ENCODE measurements around the gene YIPF5.

Gene YIPF5

DNA sequence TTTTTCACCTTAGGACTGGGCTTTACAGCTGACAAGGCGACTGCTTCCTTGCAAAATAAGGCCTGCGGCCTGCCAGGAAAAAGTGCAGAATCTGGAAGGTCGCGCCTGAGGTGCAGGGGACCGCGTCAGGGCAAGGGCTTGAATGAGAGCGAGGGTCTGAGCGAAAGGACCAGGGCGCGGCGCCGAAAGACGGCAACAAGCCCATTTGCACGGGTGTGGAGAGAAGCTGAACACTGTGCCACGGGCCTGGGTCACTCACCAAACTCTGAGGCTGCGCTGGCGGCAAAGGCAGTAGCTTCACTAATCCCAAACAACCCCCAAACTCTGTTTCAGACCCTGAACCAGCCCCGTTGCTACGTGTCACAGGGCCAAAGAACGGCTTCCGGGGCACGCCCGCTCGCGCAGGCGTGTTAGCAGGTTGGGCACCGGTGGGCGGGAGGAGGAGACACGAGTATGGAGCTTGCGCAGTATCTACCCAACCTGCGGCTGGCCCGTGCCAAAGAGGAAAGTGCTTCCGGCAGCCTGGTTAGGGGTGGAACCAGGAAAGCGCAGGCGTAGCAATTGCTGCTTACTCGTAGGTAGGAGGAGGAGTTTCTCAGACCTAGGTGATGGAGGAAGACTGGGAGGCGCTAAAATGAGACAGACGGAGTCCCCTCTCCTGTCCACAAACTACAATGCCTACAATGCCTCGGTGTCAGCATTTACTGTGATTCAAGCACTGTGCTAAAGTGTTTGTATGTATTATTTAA, at the start of gene YIPF5, which contains the start of gene KCTD16:
YIPF5 (minus strand) TSS at position 384 of the 749 bp plus-strand sequence. CDS start 704 bp downstream, outside the sequence.
KCTD16 (plus strand) TSS at position 598 of the 749 bp plus-strand sequence.
- peak; percentile 97 to 98 for DNase-seq

DNA sequence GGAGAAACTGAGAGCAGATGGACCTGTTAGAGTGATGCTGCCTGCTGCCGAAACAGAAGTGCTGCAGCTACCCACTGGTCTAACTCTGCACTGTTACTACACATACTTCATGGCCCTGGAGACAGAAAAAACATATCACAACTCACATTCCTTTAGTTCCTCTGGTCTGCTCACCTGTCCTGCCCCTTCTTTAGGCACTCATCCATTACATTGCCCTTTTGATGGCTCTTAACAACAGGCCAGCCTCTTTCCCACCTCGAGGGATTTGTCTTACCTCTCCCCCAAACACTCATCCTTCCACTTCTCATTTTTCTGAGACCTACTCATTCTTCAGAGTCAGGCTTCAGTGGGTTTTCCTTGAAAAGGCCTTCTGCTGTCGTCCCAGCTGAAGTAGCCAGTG, 49.4 kb upstream of the YIPF5 start:
- DNase-seq, result no peak

DNA sequence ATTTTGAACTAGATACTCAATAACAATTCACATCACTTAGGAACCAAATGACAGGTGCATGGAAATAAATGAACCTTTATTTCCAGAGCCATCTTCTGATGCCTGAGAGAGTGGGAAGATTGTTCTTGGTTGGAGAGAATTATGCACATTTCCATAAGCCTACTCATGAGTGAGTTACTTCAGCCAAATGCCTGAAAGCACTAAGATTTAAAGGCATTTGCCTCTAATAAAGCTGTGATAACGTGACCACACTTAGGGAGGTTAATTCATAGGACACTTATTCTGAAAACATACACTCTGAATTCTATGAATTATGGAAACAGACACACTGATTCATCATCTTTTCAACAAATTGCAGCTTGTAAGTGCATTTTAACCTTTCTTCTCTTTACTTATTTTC, 40.2 kb upstream of the YIPF5 start:
- DNase-seq, result no peak

DNA sequence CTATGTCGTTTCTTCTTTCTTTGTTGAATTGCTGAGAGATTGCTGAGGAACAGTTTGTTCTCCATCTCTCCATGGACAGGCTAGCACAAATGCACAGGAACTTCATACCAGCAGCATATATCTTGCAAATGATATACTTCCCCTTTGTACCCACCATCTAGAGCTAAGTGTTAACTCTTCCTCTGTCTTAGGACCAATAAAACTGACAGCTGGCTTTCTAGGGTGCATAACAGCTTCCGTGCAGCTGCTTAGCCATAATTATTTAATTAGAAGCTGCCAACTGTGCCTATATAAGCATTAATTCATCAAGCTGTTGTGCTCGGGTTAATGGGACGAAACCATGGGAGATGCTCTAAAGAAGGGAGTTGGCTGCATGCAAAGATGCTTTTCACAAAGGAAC, 38.9 kb upstream of the YIPF5 start:
- no peak for DNase-seq

DNA sequence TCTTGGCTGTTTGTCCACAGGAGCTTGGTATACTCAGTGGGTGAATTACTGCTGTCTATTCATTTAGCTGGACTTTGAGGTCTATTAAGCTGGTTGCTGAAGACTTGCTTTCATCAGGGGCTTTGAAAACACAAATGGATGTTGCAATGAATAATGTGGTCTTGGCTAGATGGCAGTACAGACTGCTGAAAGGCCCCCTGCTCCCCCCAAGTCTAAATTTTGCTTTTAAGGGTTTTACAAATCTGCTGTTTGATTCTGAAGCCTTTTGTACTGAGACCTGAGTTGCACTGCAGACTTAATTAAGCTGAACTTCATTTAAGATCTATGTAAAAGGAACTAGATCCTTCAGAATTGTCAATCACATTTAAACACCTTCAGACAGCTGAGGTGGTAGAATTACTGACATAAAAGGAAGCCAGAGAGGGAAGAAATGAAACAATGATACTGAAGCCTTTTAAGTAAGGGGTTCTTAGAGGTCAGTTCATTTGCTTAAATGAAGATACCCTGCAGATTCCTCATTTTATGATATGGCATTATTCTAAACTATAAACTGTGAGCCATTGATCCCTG, 37.5 kb upstream of the YIPF5 start:
- no peak for DNase-seq

DNA sequence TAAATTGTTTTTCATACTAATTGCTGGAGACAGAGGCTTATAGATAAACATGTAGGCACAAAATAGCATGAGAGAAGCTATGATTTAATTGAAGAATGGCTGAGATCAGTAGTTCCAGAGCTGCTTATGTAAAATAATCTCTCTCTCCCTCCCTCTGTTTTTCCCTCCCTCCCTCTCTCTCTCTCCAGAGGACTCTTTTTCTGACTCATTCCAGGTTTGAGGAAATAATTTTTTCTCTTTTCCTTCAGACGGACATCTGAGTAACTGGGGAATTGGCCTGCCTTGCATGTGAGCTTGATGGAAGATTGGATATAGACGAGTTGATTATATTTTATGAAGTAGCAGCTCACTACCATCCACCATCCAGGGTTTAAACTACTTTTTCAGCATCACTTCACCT, 35.7 kb upstream of the YIPF5 start:
- DNase-seq, result no peak

DNA sequence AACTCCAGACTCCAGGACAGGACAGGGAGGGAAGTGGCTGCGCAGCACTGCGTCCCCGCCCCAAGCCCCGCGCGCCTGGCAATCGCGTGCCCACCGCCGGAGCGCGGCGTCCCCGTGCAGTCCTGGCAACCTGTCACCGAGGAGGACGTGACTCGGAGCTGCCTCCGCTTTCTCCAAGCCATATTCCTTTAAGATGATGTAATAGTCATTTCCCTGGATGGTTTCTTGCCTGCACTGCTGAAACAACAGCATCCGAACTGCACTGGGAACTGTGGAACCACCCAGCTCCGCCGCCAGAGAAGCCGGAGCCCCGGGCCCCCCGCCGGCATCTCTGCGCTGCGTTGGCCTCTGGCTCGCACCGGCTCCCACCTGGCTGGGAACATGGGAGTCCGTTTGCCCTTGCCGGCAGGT, 34.7 kb upstream of the YIPF5 start:
- DNase-seq, result no peak

DNA sequence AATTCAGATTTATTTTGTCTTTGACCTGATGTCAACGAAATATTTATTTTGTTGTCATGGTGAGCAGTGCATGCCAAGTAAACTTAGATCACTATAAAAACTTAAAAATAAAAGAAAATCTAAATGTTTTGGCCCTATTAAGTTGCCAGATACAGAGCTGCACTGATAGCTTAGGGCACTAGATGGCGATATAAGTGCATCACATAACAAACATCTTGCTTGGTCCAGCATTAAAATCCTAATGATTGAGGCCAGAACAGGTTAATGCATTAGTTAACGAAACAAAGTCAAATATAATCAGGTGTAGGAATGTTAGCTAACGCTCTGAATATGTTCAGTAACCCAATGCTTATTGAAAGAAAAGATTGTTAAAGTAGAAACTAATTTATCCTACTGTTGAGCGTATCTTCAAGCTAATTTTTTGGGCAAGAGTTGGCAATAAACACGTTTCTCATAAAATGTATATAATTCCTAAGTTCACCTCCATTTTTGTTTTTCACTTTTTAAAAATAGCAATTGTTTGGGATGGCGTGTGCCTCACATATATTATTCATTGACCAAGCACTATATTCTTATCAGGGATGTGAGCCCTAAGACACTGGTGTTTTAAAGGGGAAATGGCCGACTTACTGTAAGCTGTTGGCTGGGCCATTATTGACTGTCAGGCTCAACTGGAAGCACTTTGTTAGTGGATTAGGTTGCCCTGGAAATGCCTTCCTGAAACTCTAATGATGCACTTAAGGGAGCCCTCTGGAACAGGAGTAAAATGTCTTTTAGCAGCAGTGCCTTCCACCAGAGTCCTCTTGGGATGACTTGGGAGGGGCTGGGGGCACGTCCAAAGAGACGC, 33.5 kb upstream of the YIPF5 start:
- DNase-seq, result peak; percentile 20 to 59

DNA sequence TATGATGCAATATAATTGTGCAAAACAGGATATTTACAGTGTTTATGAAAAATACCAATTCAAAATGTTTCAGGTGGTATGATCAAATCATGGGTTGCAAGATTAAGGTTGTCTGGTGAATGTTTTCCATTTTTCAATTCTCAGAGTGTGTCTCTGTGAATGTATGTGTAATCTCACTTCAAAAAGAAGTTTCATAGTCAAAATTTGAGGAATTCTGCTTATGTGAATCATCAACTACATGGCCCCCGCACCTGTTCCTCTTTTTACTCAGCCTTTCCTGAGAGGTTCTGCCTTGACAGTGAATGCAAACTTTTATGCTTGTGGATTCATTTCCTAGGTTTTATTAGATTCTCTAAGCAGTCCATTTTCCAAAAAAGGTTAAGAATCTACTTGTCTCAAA, 32.3 kb upstream of the YIPF5 start:
- no peak for DNase-seq

DNA sequence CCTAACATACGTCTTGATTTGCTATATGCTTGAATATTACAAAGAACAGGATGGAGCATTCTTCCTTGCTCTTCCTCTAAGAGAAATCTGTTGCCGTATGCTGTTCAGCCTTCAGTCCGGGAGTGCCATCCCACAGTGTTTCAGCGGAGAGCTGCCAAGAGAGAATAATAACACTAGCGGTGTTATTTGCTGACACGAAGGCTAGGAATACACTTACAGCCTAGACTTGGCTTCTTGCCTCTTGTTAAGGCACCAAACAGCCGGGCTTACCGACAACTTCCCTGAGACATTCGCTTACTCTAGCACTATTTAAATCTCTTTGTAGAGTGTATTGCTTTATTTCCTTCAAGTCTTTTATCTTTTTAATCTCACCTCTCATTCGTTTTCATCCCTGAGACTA, 31.6 kb upstream of the YIPF5 start:
- no peak for DNase-seq

DNA sequence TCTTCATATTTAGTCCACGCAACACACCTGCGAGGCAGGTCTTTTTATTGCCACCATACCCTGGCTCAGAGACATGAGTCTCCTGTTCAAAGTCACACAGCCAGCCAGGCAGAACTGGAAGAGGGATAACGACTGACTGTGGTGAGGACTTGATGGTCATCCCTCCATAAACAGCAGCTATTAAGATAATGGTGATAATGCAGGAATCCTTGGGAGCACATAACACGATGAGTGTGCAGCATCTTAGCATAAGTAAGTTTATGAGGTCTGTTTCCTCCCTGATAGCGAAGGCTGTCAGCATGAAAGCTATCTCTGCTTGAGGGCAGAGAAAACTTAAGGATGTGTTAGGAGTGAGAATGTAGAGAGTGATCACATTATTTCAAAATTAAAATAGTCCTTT, 31.1 kb upstream of the YIPF5 start:
- no peak for DNase-seq

DNA sequence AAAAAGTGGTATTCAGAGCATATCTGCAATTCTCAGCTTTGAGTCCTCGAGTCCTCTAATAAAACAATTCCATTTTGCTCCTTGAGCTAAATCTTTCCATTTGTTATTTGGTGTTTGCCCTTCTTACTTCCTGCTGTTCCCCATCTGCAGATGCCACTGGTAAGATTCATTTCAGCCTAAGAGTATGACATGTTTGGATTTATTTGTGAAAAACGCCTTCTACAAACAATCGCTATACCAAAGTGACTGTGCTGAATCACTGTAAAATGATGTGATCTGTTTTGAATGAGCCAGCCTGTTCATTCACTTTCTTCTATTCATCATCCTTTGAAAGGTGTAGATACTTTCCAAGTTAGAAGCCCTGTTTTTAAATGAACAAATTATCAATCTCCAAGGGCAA, 27.9 kb upstream of the YIPF5 start:
- no peak for DNase-seq

DNA sequence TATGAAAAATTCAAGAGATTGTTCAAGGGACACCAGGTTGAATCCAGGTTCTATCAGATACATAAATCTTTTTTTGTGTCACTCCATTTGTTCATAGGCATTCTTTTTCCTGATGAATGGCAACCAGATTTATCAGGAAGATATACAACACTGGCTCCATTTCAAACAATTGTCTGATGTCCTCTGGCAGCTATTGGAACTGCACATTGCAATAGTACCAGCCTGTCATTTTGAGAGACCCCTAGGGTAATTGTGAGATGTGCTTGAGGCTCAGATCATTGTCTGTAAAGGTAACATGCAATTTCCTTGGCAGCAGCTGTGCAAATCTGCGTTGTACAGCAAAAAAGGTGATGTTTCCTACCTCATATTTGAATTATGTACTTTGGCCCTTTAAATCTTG, 26.2 kb upstream of the YIPF5 start:
- DNase-seq, result no peak

DNA sequence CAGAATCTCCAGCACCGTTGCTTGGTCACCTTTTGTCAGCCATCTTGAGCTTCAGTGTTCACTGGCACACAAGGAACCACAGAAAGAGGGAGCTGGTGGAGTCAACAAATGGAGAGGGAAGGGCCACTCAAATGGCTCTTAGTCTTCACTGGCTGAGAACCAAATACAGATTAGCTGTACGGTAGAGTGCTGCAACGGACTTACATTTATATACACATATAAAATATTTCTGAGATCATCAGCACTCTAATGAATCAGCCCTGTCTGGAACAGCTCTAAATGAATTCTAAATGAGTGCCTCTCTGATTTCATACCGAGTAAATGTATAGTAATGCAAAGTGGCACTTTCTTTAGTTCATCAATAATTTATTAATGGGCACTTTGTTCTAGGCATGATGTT, 25.0 kb upstream of the YIPF5 start:
- DNase-seq, result no peak

DNA sequence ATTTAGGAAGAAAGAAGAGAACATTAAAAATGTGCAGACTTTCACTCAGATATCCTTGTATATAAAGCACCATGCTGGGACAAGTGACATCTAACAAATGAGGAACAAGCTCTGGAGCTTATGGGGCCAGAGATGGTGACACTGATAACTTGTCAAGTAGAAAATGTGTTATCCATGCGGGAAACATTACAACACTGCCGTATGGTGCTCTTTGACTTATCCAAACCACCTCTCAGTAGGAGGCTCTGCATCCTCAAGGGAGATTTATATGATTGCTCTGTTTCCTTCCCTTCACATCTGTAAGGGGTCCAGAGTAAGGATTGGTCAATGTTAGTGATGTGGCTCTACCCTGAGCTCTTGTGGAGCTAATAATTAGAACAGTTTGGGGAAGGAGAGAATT, 23.7 kb upstream of the YIPF5 start:
- no peak for DNase-seq

DNA sequence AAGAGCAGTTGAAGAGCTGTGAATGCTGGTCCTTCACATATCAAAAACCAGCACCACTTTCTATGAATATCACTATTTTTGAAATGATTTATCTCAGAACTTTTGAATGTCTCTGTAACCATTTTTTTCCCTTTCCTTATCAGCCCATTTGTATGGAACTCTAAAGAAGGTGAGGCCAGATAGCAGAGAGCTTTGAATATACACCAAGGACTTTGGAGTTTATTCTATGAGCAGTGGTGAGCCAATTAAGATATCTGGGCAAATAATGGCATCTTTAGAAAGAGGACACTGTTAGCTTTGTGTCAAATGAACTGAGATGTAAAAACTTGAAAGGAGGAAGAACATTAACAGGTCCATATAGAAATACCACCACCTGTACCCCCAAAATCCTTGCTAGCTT, 22.2 kb upstream of the YIPF5 start:
- DNase-seq, result no peak

DNA sequence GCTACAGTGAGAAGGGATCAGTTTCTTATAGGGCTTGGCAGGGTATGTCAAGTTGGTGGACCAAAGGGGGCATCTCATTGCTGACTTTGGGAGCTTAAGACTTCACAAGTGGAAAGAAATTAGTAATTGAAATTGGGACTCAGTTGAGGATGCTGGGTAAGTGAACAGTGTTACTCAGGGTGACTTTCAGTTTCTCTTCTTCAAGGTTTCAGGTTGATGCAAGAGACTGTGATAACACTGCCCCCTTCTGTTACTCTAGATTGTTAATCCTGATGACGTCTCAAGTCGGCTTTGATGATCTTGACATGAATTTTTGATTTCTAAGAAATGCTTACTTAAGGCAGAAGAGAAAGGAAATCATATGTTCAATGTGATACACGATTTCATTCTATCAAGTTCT, 21.5 kb upstream of the YIPF5 start:
- peak; percentile 55 to 87 for DNase-seq

DNA sequence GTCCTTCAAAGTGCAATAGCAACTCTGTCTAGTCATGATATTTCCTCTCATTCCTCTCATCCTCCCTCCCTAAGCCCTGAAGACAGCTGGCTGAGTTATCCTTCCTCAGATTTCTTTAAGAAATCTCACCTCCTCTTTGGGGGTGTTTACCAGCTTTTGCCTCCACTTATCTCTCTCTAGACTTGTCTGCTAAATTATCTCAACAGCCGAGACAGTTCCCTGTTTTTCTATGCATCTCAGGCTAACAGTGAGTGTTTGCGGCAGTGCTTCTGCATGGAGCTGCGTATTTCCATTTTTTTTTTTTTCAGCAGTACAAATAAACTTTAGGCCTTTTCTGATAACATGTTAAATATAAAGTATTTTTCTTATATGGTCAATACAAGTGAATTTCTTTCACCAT, 21.1 kb upstream of the YIPF5 start:
- no peak for DNase-seq

DNA sequence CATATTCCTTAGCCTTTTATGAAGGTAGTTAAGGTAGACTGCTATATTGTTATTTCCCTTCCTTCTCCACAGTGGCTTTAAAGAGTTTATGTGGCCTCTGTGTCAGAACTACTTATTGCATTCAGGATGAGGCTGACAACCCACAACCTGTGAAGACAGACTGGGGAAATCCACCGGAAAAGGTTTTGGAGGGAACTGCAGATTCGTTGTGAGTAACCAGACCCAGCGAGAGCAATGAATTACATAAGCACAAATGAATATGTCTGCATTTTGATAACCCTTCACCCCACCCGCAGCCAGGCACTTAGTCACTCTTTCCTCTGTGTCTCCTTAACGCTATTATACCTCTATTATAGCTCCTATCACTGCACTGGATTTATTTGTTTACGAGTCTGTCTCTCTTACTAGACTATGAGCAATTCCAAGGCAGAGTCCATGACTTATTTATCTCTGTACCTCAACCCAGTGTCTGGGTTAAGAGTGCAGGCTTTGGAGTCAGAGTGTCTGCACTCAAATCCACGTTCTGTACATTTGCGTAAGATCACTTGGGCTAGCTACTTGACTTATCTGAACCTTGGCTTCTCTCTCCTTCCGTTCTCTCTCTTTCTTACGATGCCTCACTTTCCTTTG, 19.5 kb upstream of the YIPF5 start:
- peak; percentile 88 to 91 for DNase-seq

DNA sequence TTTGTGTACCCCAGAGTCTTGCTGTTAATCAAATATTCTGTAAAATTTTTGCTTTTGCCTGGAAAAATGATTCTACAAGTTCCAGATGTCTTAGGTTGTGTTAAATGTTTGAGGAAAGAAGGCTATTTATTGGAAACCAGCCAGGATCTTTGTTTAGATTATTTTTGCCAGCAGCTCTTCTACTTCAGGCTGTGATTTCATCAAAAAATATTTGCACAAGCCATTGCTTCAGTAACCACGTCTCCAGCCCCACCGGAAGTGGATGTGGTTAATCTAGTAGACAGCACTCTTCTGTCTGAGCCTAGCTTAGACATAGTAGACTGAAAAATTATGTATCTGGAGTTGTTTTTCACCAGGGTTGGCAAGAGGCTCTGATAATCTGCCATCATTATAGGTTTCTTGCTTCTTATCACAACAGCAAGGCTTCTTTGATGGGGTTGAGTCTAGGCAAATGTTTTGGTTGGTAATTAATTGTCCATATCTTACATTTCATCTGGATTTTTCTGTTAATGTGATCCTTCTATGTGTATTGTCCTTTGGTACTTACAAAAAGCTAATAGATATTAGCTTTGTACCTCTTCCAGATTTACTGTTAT, 17.3 kb upstream of the YIPF5 start:
- DNase-seq, result peak; percentile 87

DNA sequence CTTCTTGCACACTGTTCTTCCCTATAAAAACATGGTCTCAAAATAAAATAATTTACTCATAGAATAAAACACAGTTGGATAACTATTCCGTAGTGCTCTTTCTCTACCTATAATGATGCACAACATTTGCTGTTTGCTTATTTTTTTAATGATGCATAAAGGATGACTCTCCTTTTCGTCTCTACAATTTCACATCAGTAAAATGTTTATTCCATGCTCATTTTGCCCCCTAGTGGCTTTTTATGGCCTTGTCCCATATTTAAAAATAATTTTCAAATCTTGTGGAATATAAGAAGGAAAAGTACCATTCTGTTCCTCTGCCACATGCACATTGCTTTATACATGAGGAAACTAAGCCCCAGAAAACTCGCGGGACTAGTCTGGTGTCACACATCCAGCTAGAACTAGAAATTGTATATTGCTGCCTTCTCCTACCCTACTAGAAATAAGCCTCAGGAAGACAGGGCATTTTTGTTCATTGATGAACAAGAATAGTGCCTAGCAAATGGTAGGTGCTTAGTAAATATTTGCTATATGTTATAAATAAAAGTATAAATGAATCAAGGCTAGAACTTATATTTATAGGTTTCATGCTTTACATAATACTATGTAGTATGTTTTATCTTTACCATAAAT, 12.9 kb upstream of the YIPF5 start:
- DNase-seq, result peak in 1 of 2 donors; percentile 55

DNA sequence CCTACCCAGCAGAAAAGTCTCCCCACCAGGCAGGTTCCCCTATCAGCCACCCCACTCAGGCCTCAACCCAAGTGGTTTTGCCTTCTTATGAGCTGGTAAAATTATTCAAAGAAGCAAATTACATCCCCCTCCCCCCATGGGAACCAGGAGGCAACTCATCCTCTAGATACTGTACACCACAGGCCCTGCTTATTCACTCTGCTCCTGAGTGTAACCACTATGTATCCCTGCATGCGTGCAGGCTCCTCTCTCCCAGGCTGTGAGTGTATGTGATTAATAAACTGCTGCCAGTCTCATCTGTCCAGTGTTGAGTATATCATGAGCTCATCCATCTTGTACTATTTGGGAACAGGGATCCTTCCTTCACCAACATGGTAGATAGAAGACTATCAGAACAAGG, 8.8 kb upstream of the YIPF5 start:
- DNase-seq, result no peak
